WTC11 (cell line): ENCODE data around the gene MAP4K1. TPM values are rescaled to one million over a fixed set of nuclear protein-coding genes. Genes with fewer than 3 reads are reported as not detected.

Source experiments
- ATAC-seq: fragments of 200-7000 bp; cut with Tn5 transposase; 2 replicates; pipeline ENCODE4 v1.10.0; 2021; ENCODE audit warnings: mild to moderate bottlenecking, moderate library complexity
- CTCF ChIA-PET: fragments of 300-600 bp; sonication (Branson Sonifier 250); formaldehyde crosslinking; loops from one replicate; lab custom pipeline; 2021; ENCODE audit warnings: antibody characterized with exemption; lab: Charles Lee
- POLR2A ChIA-PET: fragments of 350-600 bp; sonication (Branson Sonifier 250); formaldehyde crosslinking; loops from one replicate; lab custom pipeline; 2021; ENCODE audit warnings: antibody characterized with exemption; lab: Charles Lee
- DNase-seq: peaks from one replicate; pipeline ENCODE4 v3.0.0; 2021; ENCODE audit warnings: low spot score
- H3K27ac Mint-ChIP-seq: 2 replicates; pipeline ENCODE4 v1.8.0; 2021; ENCODE audit warnings: mixed read lengths
- H3K27me3 Mint-ChIP-seq: 2 replicates; pipeline ENCODE4 v1.8.0; 2021; ENCODE audit warnings: low read depth, mild to moderate bottlenecking, moderate library complexity, mixed read lengths
- H3K36me3 Mint-ChIP-seq: 2 replicates; pipeline ENCODE4 v1.8.0; 2021; ENCODE audit warnings: mixed read lengths
- H3K4me1 Mint-ChIP-seq: 2 replicates; pipeline ENCODE4 v1.8.0; 2022; ENCODE audit warnings: mixed read lengths
- H3K4me3 Mint-ChIP-seq: 2 replicates; pipeline ENCODE4 v1.8.0; 2021; ENCODE audit warnings: mild to moderate bottlenecking, moderate library complexity, mixed read lengths
- H3K9me3 Mint-ChIP-seq: 2 replicates; pipeline ENCODE4 v1.8.0; 2021; ENCODE audit warnings: mixed read lengths
- EMX1 ChIP-seq: fragments of 250-450 bp; sonication (Bioruptor Pico); IDR thresholded peaks from 2 replicates; pipeline ENCODE4 v1.8.0; 2021; ENCODE audit warnings: mild to moderate bottlenecking
- FOXJ3 ChIP-seq: sonication (generic); formaldehyde crosslinking; IDR thresholded peaks from 2 replicates; pipeline ENCODE4 v1.9.0; 2021; ENCODE audit warnings: missing genetic modification reagents, mild to moderate bottlenecking, borderline replicate concordance
- FOXP1 ChIP-seq: sonication (generic); formaldehyde crosslinking; IDR thresholded peaks from 2 replicates; pipeline ENCODE4 v1.8.0; 2022; ENCODE audit warnings: missing genetic modification reagents, mild to moderate bottlenecking, moderate library complexity, borderline replicate concordance
- GABPB1 ChIP-seq: sonication (generic); formaldehyde crosslinking; IDR thresholded peaks from 2 replicates; pipeline ENCODE4 v1.8.1; 2023; ENCODE audit warnings: mild to moderate bottlenecking, missing genetic modification reagents
- GTF2I ChIP-seq: fragments of 250-450 bp; sonication (Bioruptor Pico); conservative IDR thresholded peaks from 2 replicates; pipeline ENCODE4 v1.4.0; 2021; ENCODE audit warnings: mild to moderate bottlenecking
- NFATC4 ChIP-seq: fragments of 250-450 bp; sonication (Bioruptor Pico); IDR thresholded peaks from 2 replicates; pipeline ENCODE4 v1.9.0; 2021; ENCODE audit warnings: mild to moderate bottlenecking
- TEAD4 ChIP-seq: sonication (generic); formaldehyde crosslinking; IDR thresholded peaks from 2 replicates; pipeline ENCODE4 v1.8.0; 2022; ENCODE audit warnings: mild to moderate bottlenecking, missing genetic modification reagents
- TP53 ChIP-seq: sonication (generic); formaldehyde crosslinking; IDR thresholded peaks from 2 replicates; pipeline ENCODE4 v1.8.1; 2023; ENCODE audit warnings: mild to moderate bottlenecking, missing genetic modification reagents
- ZNF219 ChIP-seq: sonication (generic); formaldehyde crosslinking; IDR thresholded peaks from 2 replicates; pipeline ENCODE4 v1.8.0; 2023; ENCODE audit warnings: missing genetic modification reagents, mild to moderate bottlenecking, borderline replicate concordance
- ZNF396 ChIP-seq: fragments of 250-450 bp; sonication (Bioruptor Pico); IDR thresholded peaks from 2 replicates; pipeline ENCODE4 v1.8.0; 2021; ENCODE audit warnings: mild to moderate bottlenecking, moderate library complexity, borderline replicate concordance
- ZNF671 ChIP-seq: fragments of 250-450 bp; sonication (Bioruptor Pico); IDR thresholded peaks from 2 replicates; pipeline ENCODE4 v1.8.0; 2021; ENCODE audit warnings: mild to moderate bottlenecking
- total RNA-seq: library from RNA; stranded (reverse); gene quantifications from 3 replicates; pipeline ENCODE4 v1.2.3, GENCODE V29; 2021
- TF ChIP-seq, protein P1 (sequence below): fragments of 250-450 bp; sonication (Bioruptor Pico); IDR thresholded peaks from 2 replicates; pipeline ENCODE4 v1.9.0; 2021; ENCODE audit warnings: moderate library complexity, mild to moderate bottlenecking, inconsistent platforms, borderline replicate concordance
- TF ChIP-seq, protein P2 (sequence below): sonication (generic); formaldehyde crosslinking; IDR thresholded peaks from 2 replicates; pipeline ENCODE4 v1.8.1; 2022; ENCODE audit warnings: low read depth, missing genetic modification reagents, borderline replicate concordance
- TF ChIP-seq, protein P3 (sequence below): sonication (generic); formaldehyde crosslinking; conservative IDR thresholded peaks from 2 replicates; pipeline ENCODE4 v1.8.1; 2022; ENCODE audit warnings: mild to moderate bottlenecking, missing genetic modification reagents
- TF ChIP-seq, protein P4 (sequence below): sonication (generic); formaldehyde crosslinking; conservative IDR thresholded peaks from 2 replicates; pipeline ENCODE4 v1.8.1; 2023; ENCODE audit warnings: mild to moderate bottlenecking, low read depth, missing genetic modification reagents, moderate library complexity
- TF ChIP-seq, protein P5 (sequence below): sonication (generic); formaldehyde crosslinking; IDR thresholded peaks from 2 replicates; pipeline ENCODE4 v1.8.1; 2023; ENCODE audit warnings: mild to moderate bottlenecking, missing genetic modification reagents, moderate library complexity
- TF ChIP-seq, protein P6 (sequence below): fragments of 250-450 bp; sonication (Bioruptor Pico); IDR thresholded peaks from 2 replicates; pipeline ENCODE4 v1.9.0; 2021; ENCODE audit warnings: mild to moderate bottlenecking, borderline replicate concordance

Gene MAP4K1
- total RNA-seq, 1 experiment from 2014 or later, result 14.0 TPM

DNA sequence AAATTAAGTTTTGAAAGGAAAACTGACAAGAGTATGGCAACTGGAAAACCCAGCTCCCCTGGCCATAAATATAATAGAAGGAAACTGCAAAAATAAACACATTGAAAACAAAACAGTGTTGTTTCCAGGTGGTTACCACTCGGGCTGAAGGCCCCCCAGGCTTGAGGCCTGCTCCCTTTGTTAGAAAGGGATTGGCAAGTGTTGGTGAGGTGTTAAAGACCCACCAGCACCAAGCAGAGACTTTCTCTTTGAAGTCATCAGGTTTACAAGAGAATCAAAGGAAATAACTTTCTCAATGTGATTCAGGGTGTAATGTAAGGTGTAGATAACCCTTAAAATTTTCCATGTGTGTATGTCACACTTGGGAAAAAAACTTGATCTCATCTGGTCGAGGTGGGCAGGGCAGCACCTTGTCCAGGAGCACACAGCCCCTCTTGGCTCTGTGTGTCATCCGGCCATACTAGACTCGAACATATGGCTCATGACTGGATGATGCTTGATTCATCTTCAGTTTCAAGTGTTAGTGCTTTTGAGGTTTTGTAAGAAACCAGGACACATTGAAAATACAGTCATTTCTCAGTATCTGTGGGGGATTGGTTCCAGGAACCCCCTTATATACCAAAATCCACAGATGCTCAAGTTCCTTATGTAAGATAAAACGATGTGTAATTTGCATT is 37.5 kb upstream of the MAP4K1 start:
- TF ChIP-seq, protein P1, sequence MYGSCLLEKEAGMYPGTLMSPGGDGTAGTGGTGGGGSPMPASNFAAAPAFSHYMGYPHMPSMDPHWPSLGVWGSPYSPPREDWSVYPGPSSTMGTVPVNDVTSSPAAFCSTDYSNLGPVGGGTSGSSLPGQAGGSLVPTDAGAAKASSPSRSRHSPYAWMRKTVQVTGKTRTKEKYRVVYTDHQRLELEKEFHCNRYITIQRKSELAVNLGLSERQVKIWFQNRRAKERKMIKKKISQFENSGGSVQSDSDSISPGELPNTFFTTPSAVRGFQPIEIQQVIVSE, result no peak
- TF ChIP-seq, protein P2, sequence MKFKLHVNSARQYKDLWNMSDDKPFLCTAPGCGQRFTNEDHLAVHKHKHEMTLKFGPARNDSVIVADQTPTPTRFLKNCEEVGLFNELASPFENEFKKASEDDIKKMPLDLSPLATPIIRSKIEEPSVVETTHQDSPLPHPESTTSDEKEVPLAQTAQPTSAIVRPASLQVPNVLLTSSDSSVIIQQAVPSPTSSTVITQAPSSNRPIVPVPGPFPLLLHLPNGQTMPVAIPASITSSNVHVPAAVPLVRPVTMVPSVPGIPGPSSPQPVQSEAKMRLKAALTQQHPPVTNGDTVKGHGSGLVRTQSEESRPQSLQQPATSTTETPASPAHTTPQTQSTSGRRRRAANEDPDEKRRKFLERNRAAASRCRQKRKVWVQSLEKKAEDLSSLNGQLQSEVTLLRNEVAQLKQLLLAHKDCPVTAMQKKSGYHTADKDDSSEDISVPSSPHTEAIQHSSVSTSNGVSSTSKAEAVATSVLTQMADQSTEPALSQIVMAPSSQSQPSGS (CRISPR knock-in tag), result no peak
- TF ChIP-seq FOXP1 (CRISPR knock-in tag) (no peak), ZNF396 (CRISPR knock-in tag) (no peak), GABPB1 (CRISPR knock-in tag) (no peak)
- ChIA-PET POLR2A (interaction anchor here (1.4 kb wide), 1 partner anchor 9 kb away, joined by 3 read pairs; no protein-coding TSS in a partner anchor), CTCF (interaction anchor here (1.5 kb wide), 1 partner anchor 31 kb away, joined by 4 read pairs; no protein-coding TSS in a partner anchor)
- H3K27me3 Mint-ChIP-seq, result no peaks in the 10 kb centered on the region
- ATAC-seq (no peak), DNase-seq (no peak)
- peaks cover 98% of the 10 kb centered on the region for H3K4me1 Mint-ChIP-seq
- peak overlapping the region; percentile 84 for H3K27ac Mint-ChIP-seq
- no peaks in the 10 kb centered on the region for H3K9me3 Mint-ChIP-seq
- peaks cover 14% of the 10 kb centered on the region for H3K36me3 Mint-ChIP-seq
- H3K4me3 Mint-ChIP-seq, result peak overlapping the region; percentile 12; the same call in 1 of the 2 replicates

DNA sequence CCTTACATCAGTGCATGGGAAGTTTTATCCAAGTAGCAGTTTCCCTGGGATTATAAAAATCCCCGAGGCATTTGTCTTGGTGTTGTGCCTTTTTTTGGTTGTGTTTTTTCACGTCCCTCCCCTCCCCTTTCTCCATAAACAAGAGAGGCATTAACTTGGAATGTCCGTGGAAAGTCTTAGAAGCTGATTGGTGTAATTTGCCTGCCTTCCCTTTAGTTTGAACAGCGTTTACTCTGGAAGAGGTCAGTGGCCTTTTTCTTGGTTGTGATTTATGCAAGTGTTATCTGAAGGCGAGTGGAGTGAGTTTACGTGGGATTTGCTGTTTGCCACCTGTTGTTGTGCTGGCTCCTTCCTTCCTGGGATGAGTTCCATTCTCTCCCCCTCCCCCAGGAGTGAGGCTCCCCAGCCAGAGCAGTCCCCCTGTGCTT is 36.9 kb upstream of the MAP4K1 start:
- no peak for ATAC-seq
- CTCF ChIA-PET, result interaction anchor here (1.5 to 1.6 kb wide), 2 partner anchors 20 to 31 kb away, joined by 4 read pairs; no protein-coding TSS in a partner anchor

DNA sequence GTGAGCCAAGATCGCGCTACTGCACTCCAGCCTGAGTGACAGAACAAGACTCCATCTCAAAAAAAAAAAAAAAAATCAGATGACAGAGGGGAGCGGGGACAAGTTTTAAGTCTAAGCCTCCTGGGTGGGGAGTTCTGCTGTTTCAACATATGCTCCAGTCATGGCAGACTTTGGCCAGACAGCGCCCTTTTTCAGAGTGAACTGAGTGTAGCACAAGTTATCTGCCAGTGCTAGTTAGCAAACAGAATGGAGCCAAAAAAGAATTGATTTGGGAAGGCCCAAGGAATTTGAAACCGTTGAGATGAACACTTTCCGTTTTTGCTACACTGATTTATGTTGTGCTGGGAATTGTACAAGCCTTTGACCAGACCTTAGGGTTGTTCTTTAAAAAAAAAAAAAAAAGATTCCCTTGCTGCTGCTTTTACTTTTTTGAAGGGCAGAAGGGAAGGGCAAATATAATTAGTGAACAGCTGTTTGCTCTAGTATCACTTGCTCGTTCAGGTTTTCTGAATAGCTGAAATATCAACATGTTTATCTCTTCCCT is 35.3 kb upstream of the MAP4K1 start:
- DNase-seq (no peak), ATAC-seq (no peak)
- H3K4me1 Mint-ChIP-seq, result peaks cover 94% of the 10 kb centered on the region
- ChIA-PET CTCF (interaction anchor here (0.6 to 1.6 kb wide), 5 partner anchors 9 to 33 kb away, joined by 3 to 5 read pairs (median 3); no protein-coding TSS in a partner anchor), POLR2A (interaction anchor here (0.6 to 1.0 kb wide), 4 partner anchors 10 to 24 kb away, joined by 3 to 5 read pairs (median 3); no protein-coding TSS in a partner anchor)
- H3K27ac Mint-ChIP-seq, result peak overlapping the region; percentile 94
- peak overlapping the region; percentile 28 for H3K4me3 Mint-ChIP-seq
- no peaks in the 10 kb centered on the region for H3K9me3 Mint-ChIP-seq
- H3K27me3 Mint-ChIP-seq, result no peaks in the 10 kb centered on the region
- H3K36me3 Mint-ChIP-seq, result peaks cover 11% of the 10 kb centered on the region
- TF ChIP-seq TEAD4 (CRISPR knock-in tag), result no peak
- TF ChIP-seq EMX1 (CRISPR knock-in tag), result no peak
- TF ChIP-seq, protein P3, sequence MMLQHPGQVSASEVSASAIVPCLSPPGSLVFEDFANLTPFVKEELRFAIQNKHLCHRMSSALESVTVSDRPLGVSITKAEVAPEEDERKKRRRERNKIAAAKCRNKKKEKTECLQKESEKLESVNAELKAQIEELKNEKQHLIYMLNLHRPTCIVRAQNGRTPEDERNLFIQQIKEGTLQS (CRISPR knock-in tag), result no peak
- TF ChIP-seq, protein P4, sequence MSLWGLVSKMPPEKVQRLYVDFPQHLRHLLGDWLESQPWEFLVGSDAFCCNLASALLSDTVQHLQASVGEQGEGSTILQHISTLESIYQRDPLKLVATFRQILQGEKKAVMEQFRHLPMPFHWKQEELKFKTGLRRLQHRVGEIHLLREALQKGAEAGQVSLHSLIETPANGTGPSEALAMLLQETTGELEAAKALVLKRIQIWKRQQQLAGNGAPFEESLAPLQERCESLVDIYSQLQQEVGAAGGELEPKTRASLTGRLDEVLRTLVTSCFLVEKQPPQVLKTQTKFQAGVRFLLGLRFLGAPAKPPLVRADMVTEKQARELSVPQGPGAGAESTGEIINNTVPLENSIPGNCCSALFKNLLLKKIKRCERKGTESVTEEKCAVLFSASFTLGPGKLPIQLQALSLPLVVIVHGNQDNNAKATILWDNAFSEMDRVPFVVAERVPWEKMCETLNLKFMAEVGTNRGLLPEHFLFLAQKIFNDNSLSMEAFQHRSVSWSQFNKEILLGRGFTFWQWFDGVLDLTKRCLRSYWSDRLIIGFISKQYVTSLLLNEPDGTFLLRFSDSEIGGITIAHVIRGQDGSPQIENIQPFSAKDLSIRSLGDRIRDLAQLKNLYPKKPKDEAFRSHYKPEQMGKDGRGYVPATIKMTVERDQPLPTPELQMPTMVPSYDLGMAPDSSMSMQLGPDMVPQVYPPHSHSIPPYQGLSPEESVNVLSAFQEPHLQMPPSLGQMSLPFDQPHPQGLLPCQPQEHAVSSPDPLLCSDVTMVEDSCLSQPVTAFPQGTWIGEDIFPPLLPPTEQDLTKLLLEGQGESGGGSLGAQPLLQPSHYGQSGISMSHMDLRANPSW (CRISPR knock-in tag), result no peak
- TF ChIP-seq, protein P5, sequence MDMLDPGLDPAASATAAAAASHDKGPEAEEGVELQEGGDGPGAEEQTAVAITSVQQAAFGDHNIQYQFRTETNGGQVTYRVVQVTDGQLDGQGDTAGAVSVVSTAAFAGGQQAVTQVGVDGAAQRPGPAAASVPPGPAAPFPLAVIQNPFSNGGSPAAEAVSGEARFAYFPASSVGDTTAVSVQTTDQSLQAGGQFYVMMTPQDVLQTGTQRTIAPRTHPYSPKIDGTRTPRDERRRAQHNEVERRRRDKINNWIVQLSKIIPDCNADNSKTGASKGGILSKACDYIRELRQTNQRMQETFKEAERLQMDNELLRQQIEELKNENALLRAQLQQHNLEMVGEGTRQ (CRISPR knock-in tag), result no peak
- no peak for TF ChIP-seq ZNF219 (CRISPR knock-in tag)
- no peak for TF ChIP-seq FOXJ3 (CRISPR knock-in tag)
- no peak for TF ChIP-seq ZNF671
- no peak for TF ChIP-seq NFATC4 (CRISPR knock-in tag)
- TF ChIP-seq GTF2I (CRISPR knock-in tag), result no peak
- no peak for TF ChIP-seq TP53 (CRISPR knock-in tag)

More for the DNA sequence above, 36.9 kb upstream of the MAP4K1 start:
- POLR2A ChIA-PET, result interaction anchor here (0.6 to 1.4 kb wide), 2 partner anchors 9 to 447 kb away, joined by 3 read pairs; no protein-coding TSS in a partner anchor
- no peak for TF ChIP-seq TP53 (CRISPR knock-in tag)
- TF ChIP-seq, protein P6, sequence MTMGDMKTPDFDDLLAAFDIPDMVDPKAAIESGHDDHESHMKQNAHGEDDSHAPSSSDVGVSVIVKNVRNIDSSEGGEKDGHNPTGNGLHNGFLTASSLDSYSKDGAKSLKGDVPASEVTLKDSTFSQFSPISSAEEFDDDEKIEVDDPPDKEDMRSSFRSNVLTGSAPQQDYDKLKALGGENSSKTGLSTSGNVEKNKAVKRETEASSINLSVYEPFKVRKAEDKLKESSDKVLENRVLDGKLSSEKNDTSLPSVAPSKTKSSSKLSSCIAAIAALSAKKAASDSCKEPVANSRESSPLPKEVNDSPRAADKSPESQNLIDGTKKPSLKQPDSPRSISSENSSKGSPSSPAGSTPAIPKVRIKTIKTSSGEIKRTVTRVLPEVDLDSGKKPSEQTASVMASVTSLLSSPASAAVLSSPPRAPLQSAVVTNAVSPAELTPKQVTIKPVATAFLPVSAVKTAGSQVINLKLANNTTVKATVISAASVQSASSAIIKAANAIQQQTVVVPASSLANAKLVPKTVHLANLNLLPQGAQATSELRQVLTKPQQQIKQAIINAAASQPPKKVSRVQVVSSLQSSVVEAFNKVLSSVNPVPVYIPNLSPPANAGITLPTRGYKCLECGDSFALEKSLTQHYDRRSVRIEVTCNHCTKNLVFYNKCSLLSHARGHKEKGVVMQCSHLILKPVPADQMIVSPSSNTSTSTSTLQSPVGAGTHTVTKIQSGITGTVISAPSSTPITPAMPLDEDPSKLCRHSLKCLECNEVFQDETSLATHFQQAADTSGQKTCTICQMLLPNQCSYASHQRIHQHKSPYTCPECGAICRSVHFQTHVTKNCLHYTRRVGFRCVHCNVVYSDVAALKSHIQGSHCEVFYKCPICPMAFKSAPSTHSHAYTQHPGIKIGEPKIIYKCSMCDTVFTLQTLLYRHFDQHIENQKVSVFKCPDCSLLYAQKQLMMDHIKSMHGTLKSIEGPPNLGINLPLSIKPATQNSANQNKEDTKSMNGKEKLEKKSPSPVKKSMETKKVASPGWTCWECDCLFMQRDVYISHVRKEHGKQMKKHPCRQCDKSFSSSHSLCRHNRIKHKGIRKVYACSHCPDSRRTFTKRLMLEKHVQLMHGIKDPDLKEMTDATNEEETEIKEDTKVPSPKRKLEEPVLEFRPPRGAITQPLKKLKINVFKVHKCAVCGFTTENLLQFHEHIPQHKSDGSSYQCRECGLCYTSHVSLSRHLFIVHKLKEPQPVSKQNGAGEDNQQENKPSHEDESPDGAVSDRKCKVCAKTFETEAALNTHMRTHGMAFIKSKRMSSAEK (CRISPR knock-in tag), result no peak
- DNase-seq, result no peak
- peaks cover 98% of the 10 kb centered on the region for H3K4me1 Mint-ChIP-seq
- peaks cover 14% of the 10 kb centered on the region for H3K36me3 Mint-ChIP-seq
- H3K9me3 Mint-ChIP-seq, result no peaks in the 10 kb centered on the region
- peak overlapping the region; percentile 12; the same call in 1 of the 2 replicates for H3K4me3 Mint-ChIP-seq
- no peaks in the 10 kb centered on the region for H3K27me3 Mint-ChIP-seq
- H3K27ac Mint-ChIP-seq, result peak overlapping the region; percentile 87
